ENCODE results near the gene CYP51A1. TPM values are rescaled to one million over a fixed set of nuclear protein-coding genes. Genes with fewer than 3 reads are reported as not detected.

The CYP51A1 gene
- total and polyA plus RNA-seq, 4 experiments from 2014 or later: 12.9 to 15.2 (median 14.2) TPM

DNA sequence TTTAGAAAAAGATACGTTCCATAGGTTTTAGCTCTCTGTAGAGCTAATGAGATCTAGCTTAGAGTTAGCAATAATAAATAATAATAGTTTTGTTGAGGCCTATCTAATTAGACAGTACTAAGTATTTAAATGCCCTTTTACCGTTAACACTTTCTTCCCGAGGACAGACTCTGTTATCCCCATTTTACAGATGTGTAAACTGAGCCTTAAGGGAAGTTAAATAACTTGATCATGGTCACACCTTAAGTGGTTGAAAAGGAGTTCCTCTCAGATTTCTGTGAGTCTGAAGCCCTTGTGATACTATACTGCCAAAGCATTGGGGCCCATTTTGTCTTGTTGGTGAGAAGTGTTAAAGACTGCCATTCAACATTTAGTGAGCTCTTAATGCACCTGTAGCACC lies 61.6 kb downstream of the CYP51A1 start:
- DNase-seq: no peak
- CTCF ChIA-PET (ENCODE audit: partially characterized antibody): interaction anchor here (1.0 kb wide), 1 partner anchor 456 kb away, joined by 3 read pairs; the partner anchor contains the start of genes PEX1 and RBM48
- no peaks in the 10 kb centered on the region for H3K27me3 Mint-ChIP-seq
- Histone ChIP-seq H3K9me3 (ENCODE audit: control insufficient read depth in 1 of 2, low read length in 2 of 2) (no peaks in the 10 kb centered on the region), H3K4me3 (ENCODE audit: low read length in 2 of 2) (no peak overlapping the region), H3K4me1 (ENCODE audit: insufficient read depth, low read length) (no peaks in the 10 kb centered on the region), H3K36me3 (ENCODE audit: insufficient read depth, low read length) (peaks cover 22% of the 10 kb centered on the region), H3K27ac (ENCODE audit: low read depth, low read length) (no peak overlapping the region), H3K27me3 (ENCODE audit: insufficient read depth, low read length) (no peaks in the 10 kb centered on the region)
- H3K9me3 Mint-ChIP-seq: no peaks in the 10 kb centered on the region
- no peak overlapping the region for H3K4me3 Mint-ChIP-seq
- POLR2A ChIA-PET (ENCODE audit: partially characterized antibody): interaction anchor here (0.6 kb wide), 1 partner anchor 62 kb away, joined by 3 read pairs; no protein-coding TSS in a partner anchor
- peaks cover 0 to 4% (median under 1%) of the 10 kb centered on the region in 4 donors for H3K4me1 Mint-ChIP-seq
- H3K27ac Mint-ChIP-seq: no peak overlapping the region
- intact Hi-C loops (cut with micrococcal nuclease): no loop called here
- H3K36me3 Mint-ChIP-seq: peaks cover 57 to 58% of the 10 kb centered on the region in 2 donors

GRCh38 chr7:92072121-92072520 lies 62.2 kb downstream of the CYP51A1 start:
- DNase-seq: no peak
- Histone ChIP-seq H3K36me3 (ENCODE audit: insufficient read depth, low read length) (peaks cover 27% of the 10 kb centered on the region), H3K4me1 (ENCODE audit: insufficient read depth, low read length) (no peaks in the 10 kb centered on the region), H3K27ac (ENCODE audit: low read depth, low read length) (no peak overlapping the region), H3K9me3 (ENCODE audit: control insufficient read depth in 1 of 2, low read length in 2 of 2) (no peaks in the 10 kb centered on the region), H3K27me3 (ENCODE audit: insufficient read depth, low read length) (no peaks in the 10 kb centered on the region), H3K4me3 (ENCODE audit: low read length in 2 of 2) (no peak overlapping the region)
- no peaks in the 10 kb centered on the region for H3K27me3 Mint-ChIP-seq
- H3K9me3 Mint-ChIP-seq: no peaks in the 10 kb centered on the region
- no peak overlapping the region for H3K27ac Mint-ChIP-seq
- no peak overlapping the region for H3K4me3 Mint-ChIP-seq
- intact Hi-C loops (cut with micrococcal nuclease): no loop called here
- H3K36me3 Mint-ChIP-seq: peaks cover 58 to 59% of the 10 kb centered on the region in 2 donors
- ChIA-PET CTCF (ENCODE audit: partially characterized antibody) (interaction anchor here (1.0 kb wide), 1 partner anchor 457 kb away, joined by 3 read pairs; the partner anchor contains the start of genes PEX1 and RBM48), POLR2A (ENCODE audit: partially characterized antibody) (no interaction called here)
- peaks cover 0 to 4% (median under 1%) of the 10 kb centered on the region in 4 donors for H3K4me1 Mint-ChIP-seq

- no peaks in the 10 kb centered on the region for H3K4me1 ChIP-seq (ENCODE audit: insufficient read depth, low read length)
- no peak overlapping the region for H3K4me3 ChIP-seq (ENCODE audit: low read length in 2 of 2)
- peak overlapping the region in 2 of 7 donors; percentile 0 to 33 for H3K27ac Mint-ChIP-seq
- no peak for DNase-seq
- peaks cover 63% of the 10 kb centered on the region in 2 donors for H3K36me3 Mint-ChIP-seq
- no peak overlapping the region for H3K27ac ChIP-seq (ENCODE audit: low read depth, low read length)
- H3K27me3 ChIP-seq (ENCODE audit: insufficient read depth, low read length): no peaks in the 10 kb centered on the region
- H3K36me3 ChIP-seq (ENCODE audit: insufficient read depth, low read length): peaks cover 27% of the 10 kb centered on the region
- peak overlapping the region in 1 of 8 donors; percentile 4 for H3K4me3 Mint-ChIP-seq
- H3K27me3 Mint-ChIP-seq: no peaks in the 10 kb centered on the region
- ChIA-PET CTCF (ENCODE audit: partially characterized antibody) (interaction anchor here (1.1 kb wide), 1 partner anchor 10 kb away, joined by 3 read pairs; no protein-coding TSS in a partner anchor), POLR2A (ENCODE audit: partially characterized antibody) (no interaction called here)
- intact Hi-C loops (cut with micrococcal nuclease): no loop called here
- H3K9me3 Mint-ChIP-seq: no peaks in the 10 kb centered on the region
- no peaks in the 10 kb centered on the region for H3K9me3 ChIP-seq (ENCODE audit: control insufficient read depth in 1 of 2, low read length in 2 of 2)
- H3K4me1 Mint-ChIP-seq: peaks cover 0 to 4% (median under 1%) of the 10 kb centered on the region in 4 donors
Measured at GRCh38 chr7:92071032-92071431, 63.2 kb downstream of the CYP51A1 start.

- no peak overlapping the region for H3K4me3 ChIP-seq (ENCODE audit: low read length in 2 of 2)
- intact Hi-C loops (cut with micrococcal nuclease): no loop called here
- H3K4me1 Mint-ChIP-seq: no peaks in the 10 kb centered on the region
Measured at GRCh38 chr7:92064438-92065029, 69.7 kb downstream of the CYP51A1 start.

More at GRCh38 chr7:92064438-92065029, 69.7 kb downstream of the CYP51A1 start:
- Mint-ChIP-seq H3K4me3 (no peak overlapping the region), H3K9me3 (no peaks in the 10 kb centered on the region), H3K36me3 (peaks cover 36 to 51% of the 10 kb centered on the region in 2 donors), H3K27me3 (no peaks in the 10 kb centered on the region), H3K27ac (no peak overlapping the region)
- no peak for DNase-seq
- Histone ChIP-seq H3K9me3 (ENCODE audit: control insufficient read depth in 1 of 2, low read length in 2 of 2) (no peaks in the 10 kb centered on the region), H3K27ac (ENCODE audit: low read depth, low read length) (no peak overlapping the region), H3K36me3 (ENCODE audit: insufficient read depth, low read length) (peaks cover 23% of the 10 kb centered on the region), H3K27me3 (ENCODE audit: insufficient read depth, low read length) (no peaks in the 10 kb centered on the region), H3K4me1 (ENCODE audit: insufficient read depth, low read length) (no peaks in the 10 kb centered on the region)
- ChIA-PET CTCF (ENCODE audit: partially characterized antibody) (no interaction called here), POLR2A (ENCODE audit: partially characterized antibody) (interaction anchor here (1.1 kb wide), 1 partner anchor 69 kb away, joined by 4 read pairs; no protein-coding TSS in a partner anchor)

Other genes with a start within 250 kb of the CYP51A1 start
- gene AKAP9, start 193.6 kb downstream of the CYP51A1 start, total RNA-seq: 10 to 100 TPM; 88.5 to 91.4 TPM
- gene AKAP9, start 193.6 kb downstream of the CYP51A1 start, polyA plus RNA-seq: 10 to 100 TPM in 1 of 2 donors, 1 to 10 TPM in 1; 8.6 to 53.6 TPM
- gene LRRD1, start 44.7 kb upstream of the CYP51A1 start, total RNA-seq: not detected
- not detected for gene LRRD1, start 44.7 kb upstream of the CYP51A1 start, polyA plus RNA-seq
- gene KRIT1, start 111.4 kb upstream of the CYP51A1 start, total RNA-seq: 10 to 100 TPM; 66.0 to 80.7 TPM
- 10 to 100 TPM in 1 of 2 donors, 1 to 10 TPM in 1; 7.7 to 21.4 TPM for gene KRIT1, start 111.4 kb upstream of the CYP51A1 start, polyA plus RNA-seq
- gene ANKIB1, start 111.5 kb upstream of the CYP51A1 start, total RNA-seq: 10 to 100 TPM; 77.7 to 78.5 TPM
- 10 to 100 TPM in 1 of 2 donors, 1 to 10 TPM in 1; 3.7 to 10.2 TPM for gene ANKIB1, start 111.5 kb upstream of the CYP51A1 start, polyA plus RNA-seq